GM21528 (cell line): Measurements from ENCODE around the gene CWH43.
"Not testable (repeated sequence)": the region's sequence is repeated elsewhere in the genome, so short reads cannot be mapped to it uniquely, and the experiment has no call there.

Source experiments
- ATAC-seq: cut with Tn5 transposase; IDR thresholded peaks from one replicate; pipeline ENCODE4 v1.9.1; 2021; ENCODE audit warnings: mild to moderate bottlenecking, moderate library complexity; ENCODE audit not compliant: unreplicated experiment, low FRiP score

The CWH43 gene

DNA sequence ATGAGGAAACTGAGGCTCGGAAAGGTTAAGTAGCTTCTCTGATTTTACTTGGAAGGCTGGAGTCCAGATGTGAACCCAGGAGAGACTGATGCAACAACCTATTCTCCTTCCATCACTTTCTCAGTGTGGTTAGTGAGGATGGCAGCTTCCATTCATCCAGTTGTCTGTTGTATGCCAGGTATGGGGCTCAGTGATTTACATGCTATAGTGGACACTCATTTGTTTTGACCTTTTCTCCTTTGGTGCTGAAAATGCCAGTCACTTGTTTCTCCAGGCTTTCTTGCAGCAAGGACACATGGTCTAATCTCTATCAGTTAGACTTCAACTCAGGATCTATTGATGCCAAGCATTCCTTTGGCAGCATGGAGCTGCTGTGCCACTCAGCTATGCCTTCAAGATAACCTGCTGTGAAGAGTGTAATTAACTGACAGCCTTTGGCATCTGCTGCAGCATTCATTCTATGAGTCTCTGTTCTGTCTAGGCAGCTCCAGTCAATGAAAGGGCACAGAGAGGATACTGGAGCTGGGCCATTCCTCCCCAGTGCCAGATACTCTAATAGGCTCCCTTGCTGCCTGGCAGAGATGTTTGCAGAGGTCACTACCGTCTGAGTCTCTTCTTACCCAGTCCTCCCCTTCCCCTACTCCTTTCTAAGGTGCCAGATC lies 11.0 kb upstream of the CWH43 start:
- no peak for ATAC-seq

DNA sequence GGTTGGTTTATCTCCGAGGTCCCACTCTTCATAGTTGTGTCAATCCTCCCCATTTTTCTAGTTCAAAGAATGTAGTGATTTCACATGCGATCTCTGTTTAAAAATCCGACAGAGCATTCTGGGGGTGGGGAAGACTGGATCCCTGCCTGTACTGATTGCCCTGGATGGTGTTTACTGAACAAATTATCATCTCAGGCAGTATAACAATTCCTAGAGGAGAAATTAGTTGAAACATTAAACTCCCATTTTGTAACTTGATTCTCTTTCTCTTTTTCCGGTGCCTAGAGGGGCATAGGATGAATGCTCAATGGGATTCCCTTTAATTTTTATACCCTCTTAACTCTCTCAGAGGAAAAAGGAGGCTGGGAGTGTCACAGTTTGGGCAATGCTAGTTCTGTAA lies 10.0 kb upstream of the CWH43 start:
- ATAC-seq = no peak

DNA sequence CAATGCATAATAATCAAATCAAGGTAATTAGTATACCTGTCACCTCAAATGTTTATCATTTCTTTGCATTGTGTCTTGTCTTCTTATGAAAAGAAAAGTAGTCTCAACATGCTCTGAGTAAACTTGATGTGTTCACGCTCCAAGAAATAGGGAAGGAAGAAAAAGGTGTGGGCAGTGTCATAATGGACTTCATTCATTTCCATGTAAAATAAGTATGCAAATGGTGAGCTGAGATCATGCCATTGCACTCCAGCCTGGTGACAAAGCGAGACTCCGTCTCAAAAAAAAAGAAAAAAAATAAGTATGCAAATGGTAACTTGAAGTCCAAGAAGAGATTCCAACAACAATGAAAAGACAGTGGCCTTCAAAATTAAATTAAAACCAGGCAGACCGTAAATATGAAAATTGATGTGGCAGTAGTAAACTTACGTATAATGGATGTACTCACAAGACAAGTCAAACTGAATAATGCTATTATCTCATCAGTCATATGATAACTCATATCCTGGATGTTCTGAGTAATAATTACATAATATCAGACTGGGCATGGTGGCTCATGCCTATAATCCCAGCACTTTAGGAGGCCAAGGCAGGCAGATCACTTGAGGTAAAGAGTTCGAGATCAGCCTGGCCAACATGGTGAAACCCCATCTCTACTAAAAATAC lies 6.0 kb upstream of the CWH43 start:
- no peak for ATAC-seq

DNA sequence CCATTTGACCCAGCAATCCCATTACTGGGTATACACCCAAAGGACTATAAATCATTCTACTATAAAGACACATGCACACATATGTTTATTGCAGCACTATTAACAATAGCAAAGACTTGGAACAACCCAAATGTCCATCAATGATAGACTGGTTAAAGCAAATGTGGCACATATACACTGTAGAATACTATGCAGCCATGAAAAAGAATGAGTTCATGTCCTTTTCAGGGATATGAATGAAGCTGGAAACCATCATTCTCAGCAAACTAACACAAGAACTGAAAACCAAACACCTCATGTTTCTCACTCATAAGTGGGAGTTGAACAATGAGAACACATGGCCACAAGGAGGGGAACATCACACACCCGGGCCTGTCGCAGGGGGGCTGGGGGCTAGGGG lies 2.1 kb upstream of the CWH43 start:
- not testable (repeated sequence) for ATAC-seq

DNA sequence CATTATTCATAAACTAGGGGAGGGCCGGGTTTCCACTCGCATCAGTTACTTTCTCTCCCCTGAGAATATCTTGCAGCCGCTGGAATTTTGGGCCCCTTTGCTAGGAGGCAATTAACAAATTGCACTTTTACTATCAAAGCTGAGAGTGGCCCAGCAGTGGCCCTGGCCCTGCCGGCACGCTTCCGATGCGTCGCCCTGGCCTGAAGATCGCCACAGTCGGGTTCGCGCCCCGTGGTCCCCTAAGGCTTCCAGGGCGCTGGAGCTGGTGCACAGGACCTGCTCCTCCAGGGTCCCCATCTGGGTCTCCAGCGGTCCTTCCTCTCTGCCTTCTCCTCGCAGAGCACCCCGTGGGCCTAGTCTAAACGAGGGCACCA lies 486 bp upstream of the CWH43 start:
- ATAC-seq = no peak

DNA sequence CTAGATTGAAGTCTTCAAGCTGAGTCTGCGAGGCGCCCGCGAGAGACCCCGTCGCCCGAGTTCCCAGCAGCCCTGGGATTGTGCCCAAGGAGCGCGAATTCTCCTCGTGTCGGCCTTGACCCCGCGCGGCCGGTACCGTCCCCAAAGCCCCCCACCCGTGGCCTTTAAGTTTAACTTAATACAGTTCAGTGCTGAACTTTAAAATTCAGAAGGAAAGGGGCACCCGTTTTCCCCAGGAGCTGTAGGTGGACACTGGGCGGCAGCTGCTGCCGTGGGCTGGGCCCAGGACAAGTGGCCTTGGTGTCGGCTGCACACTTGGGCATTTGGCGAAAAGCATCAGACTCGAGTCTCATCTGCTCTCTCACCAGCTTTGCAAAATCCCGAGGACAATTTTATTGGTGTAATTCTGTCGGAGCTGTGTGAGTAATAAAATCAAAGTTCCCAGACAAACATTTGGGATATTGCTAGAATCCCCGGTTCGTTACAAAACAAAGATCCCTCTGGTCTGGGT lies 634 bp downstream of the CWH43 start:
- no peak for ATAC-seq

DNA sequence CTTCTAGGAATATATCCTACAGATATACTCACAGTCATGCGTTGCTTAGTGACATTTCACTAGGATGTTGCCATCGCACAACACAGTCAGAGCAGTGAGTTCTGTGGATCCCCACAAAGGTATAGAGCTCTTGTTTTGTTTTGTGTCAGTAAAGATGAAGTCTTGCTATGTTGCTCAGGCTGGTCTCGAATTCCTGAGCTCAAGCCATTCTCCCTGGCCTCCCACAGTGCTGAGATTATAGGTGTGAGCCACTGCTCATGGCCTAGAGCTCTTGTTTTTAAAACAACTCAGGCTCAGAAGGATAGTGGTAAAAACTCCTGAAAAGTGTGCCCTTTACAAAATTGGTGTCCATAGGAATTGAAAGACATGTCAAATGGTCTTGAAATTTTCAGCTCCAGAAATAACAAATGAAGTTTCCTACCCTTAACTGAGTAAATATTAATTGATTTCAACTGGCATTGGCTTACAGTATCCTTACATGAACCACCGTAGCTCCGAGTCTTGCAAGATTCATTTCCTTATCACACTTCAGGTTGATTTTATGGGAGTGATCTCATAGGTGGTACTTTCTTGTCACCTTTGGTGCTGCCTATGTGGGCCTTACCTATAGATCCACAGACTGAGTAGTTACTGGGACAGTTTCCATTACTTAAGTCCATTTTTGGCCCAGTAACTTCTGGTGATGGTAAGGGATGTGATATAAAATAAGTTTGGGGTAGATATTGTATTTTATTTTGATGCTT lies 3.6 kb downstream of the CWH43 start:
- ATAC-seq = no peak

DNA sequence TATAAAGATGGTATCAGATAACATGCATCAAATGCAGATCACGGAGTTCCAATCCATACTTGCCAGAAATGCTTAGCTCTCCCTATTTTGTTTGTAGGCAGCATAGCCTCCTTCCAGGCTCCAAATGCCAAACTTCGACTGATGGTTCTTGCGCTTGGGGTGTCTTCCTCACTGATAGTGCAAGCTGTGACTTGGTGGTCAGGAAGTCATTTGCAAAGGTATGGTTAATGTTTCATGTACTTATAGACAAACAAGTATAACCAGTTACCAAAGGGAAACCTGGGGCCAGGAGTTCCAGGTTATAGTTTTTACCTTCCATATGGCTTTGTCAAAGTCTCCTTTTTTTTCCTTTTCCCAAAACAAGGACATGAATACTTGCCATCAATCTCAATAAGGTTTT lies 5.3 kb downstream of the CWH43 start:
- no peak for ATAC-seq

DNA sequence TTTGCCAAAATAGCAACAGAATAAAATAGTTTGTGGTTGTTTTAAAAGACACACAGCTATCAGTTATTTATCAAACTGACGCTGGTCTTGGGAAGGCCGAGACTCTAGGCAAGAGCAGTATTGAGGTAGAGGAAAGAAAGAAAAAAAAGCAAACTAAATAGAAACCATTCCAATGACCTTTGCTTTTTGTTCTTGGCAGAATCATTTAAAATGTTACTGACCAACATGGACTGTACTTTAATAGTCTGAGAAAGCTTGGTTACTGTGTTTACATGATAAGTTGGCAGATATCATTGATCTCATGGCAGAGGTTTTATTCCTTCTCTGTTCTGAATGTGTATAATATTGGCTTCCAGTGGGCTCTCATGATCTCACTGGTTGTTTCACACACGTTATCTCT lies 11.9 kb downstream of the CWH43 start:
- no peak for ATAC-seq

DNA sequence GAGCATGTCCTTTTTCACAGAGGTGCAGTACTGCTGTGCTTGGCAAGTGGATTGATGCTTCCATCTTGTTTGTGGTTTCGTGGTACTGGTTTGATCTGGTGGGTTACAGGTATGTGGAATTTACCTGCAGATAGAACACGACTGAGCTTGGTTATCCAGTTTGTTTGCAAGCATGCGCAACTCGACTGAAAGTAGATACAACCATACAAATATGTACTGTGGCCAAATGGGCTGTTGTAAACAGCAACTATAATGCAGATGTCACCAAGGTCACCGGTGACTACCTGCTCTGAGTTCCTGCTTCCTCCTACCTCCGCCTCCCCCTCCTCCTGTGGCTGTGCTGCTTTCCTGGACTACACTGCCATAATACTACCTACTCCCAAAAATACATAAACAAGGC lies 12.4 kb downstream of the CWH43 start:
- ATAC-seq = no peak

DNA sequence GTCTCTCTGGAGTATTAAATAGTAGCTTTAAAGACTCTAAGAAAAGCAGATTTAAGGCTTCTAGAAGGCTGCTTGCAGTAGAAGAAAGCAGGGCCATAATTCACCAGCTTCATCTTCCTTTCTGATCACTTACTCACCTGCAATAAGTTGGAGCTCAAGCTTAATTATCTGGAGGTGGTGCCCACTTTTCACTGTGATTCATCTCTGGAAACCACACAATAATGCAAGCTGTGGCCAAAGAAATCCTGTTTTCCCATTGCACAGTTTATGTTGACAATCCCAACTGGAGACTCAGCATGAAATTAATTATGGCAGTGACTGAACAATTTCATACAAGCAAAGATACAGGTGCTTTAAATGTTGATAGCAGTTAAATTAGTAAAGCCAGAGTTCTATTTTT lies 14.7 kb downstream of the CWH43 start:
- ATAC-seq = no peak

DNA sequence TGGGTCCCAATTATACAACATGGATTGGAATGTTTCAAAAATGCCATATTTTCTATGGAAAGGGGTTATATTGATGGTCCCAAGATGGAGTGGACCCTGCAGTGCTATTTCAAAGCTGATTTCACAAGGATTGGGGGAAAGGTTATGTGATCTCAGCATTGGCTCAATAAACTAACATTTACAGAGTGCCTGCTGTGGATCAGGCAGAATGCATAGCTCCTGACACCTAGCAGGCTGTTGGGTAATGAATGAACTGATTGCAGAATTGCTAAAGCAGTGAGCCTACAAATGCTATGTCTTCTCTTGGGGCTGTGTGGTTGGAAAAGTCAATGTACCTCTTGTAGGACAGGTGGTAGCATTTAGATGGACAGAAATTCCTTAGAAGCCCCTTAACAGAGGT lies 16.9 kb downstream of the CWH43 start:
- ATAC-seq = no peak

DNA sequence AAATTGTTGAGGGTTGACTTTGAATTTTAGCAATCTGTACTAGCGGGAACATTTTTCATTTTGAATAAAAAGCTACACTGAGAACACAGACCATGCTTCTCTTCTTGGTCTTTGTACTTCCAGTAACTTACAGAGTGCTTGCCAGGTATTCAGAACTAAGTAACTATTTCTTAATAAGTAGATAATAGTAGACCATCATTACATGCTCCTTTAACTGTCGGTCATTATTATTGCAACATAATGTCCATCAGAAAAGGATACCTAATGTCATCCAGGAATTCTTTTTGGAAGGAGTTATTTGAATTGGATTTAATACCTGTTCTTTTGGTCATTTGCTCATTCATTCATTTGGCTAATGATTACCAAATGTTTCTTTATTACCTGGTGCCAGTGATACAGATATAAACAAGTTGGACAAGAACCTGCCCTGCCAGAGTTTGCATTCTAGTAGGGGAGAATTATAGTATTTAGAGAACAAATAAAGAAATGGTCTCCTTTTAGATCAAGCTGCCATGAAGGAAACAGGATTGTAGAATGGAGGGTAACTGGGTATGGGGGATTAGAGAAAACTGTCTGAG lies 32.7 kb downstream of the CWH43 start:
- ATAC-seq = no peak

DNA sequence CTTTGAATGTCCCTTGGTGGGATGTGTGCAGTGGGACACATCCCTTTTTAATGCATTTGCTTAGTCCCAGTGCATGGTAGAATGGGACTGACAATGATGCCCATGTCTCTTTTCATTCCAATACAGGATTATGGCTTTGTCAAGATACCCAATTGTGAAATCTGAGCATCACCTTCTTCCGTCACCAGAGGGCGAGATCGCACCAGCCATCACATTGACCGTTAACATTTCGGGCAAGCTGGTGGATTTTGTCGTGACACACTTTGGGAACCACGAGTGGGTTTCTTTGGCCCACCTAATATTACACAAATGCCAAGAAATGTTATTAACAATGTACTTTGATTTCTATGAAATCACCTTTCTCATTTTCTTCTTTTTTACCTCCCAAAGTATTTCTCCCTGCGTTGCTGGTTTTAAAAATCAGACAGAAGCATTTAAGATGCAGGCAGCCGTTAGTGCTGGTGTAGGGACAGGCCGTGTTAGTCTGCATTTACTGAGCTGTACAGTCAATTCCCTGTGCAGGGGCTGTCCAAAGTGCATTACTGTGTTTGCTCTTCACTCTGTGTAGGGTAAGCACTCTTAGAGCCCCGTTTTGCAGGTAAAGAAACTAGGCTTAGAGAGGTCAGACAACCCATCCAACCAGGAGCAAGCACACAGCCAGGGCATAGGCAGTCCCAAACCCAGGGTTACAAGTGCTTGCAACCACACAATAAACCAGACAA lies 46.5 kb downstream of the CWH43 start:
- ATAC-seq = no peak

DNA sequence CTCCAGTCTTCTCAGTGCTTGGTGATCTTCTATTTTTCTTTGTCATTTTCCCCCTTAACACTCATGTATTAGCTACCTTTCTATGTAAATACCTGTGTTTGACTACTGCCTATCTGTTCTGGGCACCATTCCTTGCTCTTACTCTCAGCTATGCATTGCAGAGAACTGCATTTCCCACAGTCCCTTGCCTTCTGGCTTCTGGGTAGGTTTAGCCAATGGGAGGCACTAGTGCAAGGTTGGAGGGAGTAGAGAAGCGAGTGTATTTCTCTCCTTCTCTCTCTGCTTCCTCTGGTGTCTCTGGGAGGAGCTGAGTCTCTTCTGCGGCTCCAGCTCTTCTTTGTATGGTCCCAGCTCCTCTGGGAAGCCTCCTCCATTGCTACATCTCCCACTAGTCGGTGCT lies 50.5 kb downstream of the CWH43 start:
- ATAC-seq = no peak

DNA sequence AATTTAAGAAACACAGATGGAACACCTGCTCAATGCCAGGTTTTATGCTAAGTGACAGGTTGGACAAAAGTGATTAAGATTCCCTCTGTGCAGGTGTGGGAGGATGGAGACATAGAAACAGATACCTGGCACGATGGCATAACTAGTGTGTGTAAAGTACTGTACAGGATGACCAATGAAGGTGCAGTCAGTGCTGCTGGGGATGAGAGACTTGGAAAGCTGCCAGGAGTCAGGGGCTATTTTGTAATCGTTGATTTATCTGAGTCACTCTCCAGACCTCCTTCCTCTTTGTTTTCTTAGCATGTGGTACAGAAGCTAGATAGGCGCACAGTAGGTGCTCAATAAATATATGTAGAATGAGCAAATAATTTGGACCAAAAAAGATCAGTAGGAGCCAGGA lies 58.2 kb downstream of the CWH43 start:
- no peak for ATAC-seq

DNA sequence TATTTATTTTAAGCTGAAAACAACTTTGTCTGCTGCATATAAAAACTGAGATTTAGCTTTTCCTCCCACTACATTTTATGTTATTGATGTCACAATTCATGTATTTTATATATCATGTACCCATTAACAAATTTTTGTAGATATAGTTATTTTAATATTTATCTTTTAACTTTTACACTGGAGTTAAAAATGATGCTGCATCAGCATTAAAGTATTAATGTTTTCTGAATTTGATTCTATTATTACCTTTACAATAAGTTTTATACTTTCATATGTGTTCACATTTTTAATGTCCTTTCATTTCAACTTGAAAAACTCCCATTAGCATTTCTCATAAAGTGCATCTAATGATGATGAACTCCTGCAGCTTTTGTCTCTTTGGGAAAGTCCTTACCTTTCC lies 72.2 kb downstream of the CWH43 start:
- no peak for ATAC-seq

DNA sequence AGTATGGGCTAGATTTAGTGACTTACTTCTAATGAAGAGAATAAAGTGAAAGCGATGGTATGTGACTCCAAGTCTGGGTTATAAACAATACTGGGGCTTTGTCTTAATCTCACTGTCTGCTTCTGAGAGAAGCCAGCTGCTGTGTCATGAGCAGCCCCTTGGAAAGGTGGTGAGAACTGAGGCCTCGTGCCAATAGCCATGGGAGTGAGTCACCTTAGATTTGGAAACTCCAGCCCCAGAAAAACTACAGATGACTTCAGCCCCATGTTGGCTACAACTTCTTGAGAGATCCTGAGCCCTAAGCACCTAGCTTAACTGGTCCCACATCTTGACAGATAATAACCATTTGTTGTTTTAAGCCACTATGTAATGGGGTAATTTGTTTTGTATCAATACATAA lies 77.6 kb downstream of the CWH43 start:
- ATAC-seq = no peak

DNA sequence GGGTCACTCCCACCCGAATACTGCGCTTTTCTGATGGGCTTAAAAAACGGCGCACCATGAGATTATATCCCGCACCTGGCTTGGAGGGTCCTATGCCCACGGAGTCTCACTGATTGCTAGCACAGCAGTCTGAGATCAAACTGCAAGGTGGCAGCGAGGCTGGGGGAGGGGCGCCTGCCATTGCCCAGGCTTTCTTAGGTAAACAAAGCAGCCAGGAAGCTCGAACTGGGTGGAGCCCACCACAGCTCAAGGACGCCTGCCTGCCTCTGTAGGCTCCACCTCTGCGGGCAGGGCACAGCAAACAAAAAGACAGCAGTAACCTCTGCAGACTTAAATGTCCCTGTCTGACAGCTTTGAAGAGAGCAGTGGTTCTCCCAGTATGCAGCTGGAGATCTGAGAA lies 86.1 kb downstream of the CWH43 start:
- not testable (repeated sequence) for ATAC-seq

DNA sequence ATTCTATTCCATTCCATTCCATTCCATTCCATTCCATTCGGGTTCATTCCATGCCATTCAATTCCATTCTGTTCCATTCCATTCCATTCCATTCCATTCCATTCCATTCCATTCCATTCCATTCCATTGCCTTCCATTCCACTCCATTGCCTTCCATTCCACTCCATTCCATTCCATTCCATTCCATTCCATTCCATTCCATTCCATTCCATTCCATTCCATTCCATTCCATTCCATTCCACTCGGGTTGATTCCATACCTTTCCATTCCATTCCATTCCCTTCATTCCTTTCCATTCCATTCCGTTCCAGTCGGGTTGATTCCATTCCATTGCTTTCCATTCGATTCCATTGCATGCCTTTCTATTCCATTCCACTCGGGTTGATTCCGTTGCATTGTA lies 105.8 kb downstream of the CWH43 start:
- peak; percentile 35 for ATAC-seq
